Common myeloid progenitor, CD34-positive (primary cell): Measurements from ENCODE around the gene SLAMF9.

Source experiments
- CTCF ChIA-PET: fragments of 350-600 bp; sonication (Branson Sonifier 250); formaldehyde crosslinking; loops from one replicate; lab custom pipeline; 2021; ENCODE audit warnings: antibody characterized with exemption; lab: Charles Lee
- POLR2A ChIA-PET: fragments of 350-600 bp; sonication (Branson Sonifier 250); formaldehyde crosslinking; loops from one replicate; lab custom pipeline; 2021; ENCODE audit warnings: antibody characterized with exemption; lab: Charles Lee
- DNase-seq, 3 donors: peaks; one replicate each; pipeline versions ENCODE4 v3.0.0 to v3.0.0-alpha.2; 2013
- H3K27ac ChIP-seq, 2 experiments: 1 replicate in 1 of 2; 2 replicates in 1 of 2; pipeline ENCODE4 v1.7.0; 2013; ENCODE audit warnings: inconsistent platforms in 2 of 2, low read length in 2 of 2, mild to moderate bottlenecking in 2 of 2, low read depth in 1 of 2, moderate library complexity in 1 of 2; ENCODE audit not compliant: severe bottlenecking in 2 of 2, insufficient read depth in 1 of 2, poor library complexity in 1 of 2
- H3K27me3 ChIP-seq, 5 experiments: replicated peaks in 2 of 5; 1 replicate in 3 of 5; 2 replicates in 2 of 5; pipeline versions ENCODE4 v1.6.1 to v1.7.0; 2013; ENCODE audit warnings: low read length in 4 of 5, mild to moderate bottlenecking in 2 of 5, moderate library complexity in 2 of 5, inconsistent platforms in 1 of 5; ENCODE audit not compliant: insufficient read depth in 5 of 5, control insufficient read depth in 4 of 5
- H3K36me3 ChIP-seq, 4 experiments: 1 replicate in 2 of 4; 2 replicates in 2 of 4; pipeline versions ENCODE4 v1.6.1 to v1.7.0; 2013; ENCODE audit warnings: low read length in 3 of 4, control low read depth in 1 of 4, mild to moderate bottlenecking in 1 of 4; ENCODE audit not compliant: control insufficient read depth in 4 of 4, insufficient read depth in 4 of 4
- H3K4me1 ChIP-seq, 4 experiments: 1 replicate in 3 of 4; 2 replicates in 1 of 4; pipeline versions ENCODE4 v1.6.1 to v1.7.1; 2013; ENCODE audit warnings: low read length in 3 of 4, mild to moderate bottlenecking in 3 of 4, control low read depth in 1 of 4, inconsistent platforms in 1 of 4, moderate library complexity in 1 of 4; ENCODE audit not compliant: control insufficient read depth in 4 of 4, insufficient read depth in 4 of 4; ENCODE audit errors: control extremely low read depth in 1 of 4
- H3K4me3 ChIP-seq, 7 experiments: 1 replicate in 4 of 7; 2 replicates in 3 of 7; pipeline versions ENCODE4 v1.5.1 to v1.7.0; 2013; ENCODE audit warnings: mild to moderate bottlenecking in 7 of 7, low read length in 6 of 7, moderate library complexity in 6 of 7, inconsistent platforms in 2 of 7, low read depth in 2 of 7, control low read depth in 1 of 7; ENCODE audit not compliant: insufficient read depth in 4 of 7, control insufficient read depth in 1 of 7; ENCODE audit errors: extremely low read depth in 1 of 7
- H3K9me3 ChIP-seq, 5 experiments: 1 replicate in 4 of 5; 2 replicates in 1 of 5; pipeline versions ENCODE4 v1.6.1 to v1.7.1; 2013; ENCODE audit warnings: low read length in 4 of 5, mild to moderate bottlenecking in 2 of 5, inconsistent platforms in 1 of 5, low read depth in 1 of 5, moderate library complexity in 1 of 5; ENCODE audit not compliant: control insufficient read depth in 4 of 5, insufficient read depth in 2 of 5; ENCODE audit errors: control extremely low read depth in 1 of 5
- WGBS: methylation state at CpG from one replicate; pipeline ENCODE4 v1.1.5; 2013; ENCODE audit not compliant: insufficient coverage; 5-methylcytosine and 5-hydroxymethylcytosine counted together

SLAMF9 gene

DNA sequence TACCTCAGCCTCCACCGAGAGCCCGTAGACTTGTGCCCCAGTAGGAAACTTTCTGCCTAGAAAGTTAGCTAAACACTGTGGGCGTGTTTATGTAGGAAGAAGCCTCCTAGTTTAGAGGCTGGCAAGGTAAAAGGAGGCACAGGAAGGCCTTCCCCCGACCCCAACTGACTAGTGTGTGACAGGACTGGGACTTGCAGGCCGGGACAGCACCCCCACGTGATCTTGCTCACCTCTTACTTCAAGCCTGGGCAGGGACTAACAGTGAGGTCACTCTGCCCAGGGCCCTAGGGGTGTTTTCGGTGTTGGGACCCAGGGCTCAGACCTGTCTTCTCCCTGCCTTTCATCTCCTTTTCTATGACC lies 28.3 kb downstream of the SLAMF9 start:
- Histone ChIP-seq H3K36me3 (peaks cover 0 to 5% (median 3%) of the 10 kb centered on the region in 4 experiments), H3K9me3 (no peaks in the 10 kb centered on the region), H3K4me3 (peak overlapping the region; percentile 85 to 100 (median 94)), H3K27ac (peak overlapping the region; percentile 100), H3K4me1 (peaks cover 4 to 47% (median 44%) of the 10 kb centered on the region in 4 experiments), H3K27me3 (no peaks in the 10 kb centered on the region)
- ChIA-PET CTCF (interaction anchor here (1.0 to 13.6 kb wide), 6 partner anchors 10 to 123 kb away, joined by 3 to 250 read pairs (median 6); partner anchors contain the start of genes FCRL6 and IGSF9), POLR2A (interaction anchor here (0.7 to 5.2 kb wide), 8 partner anchors 10 to 97 kb away, joined by 4 to 54 read pairs (median 10); partner anchors contain the start of gene CFAP45)
- 13% methylated on average over 7 of the region's 7 CpGs for WGBS
- no peak for DNase-seq

DNA sequence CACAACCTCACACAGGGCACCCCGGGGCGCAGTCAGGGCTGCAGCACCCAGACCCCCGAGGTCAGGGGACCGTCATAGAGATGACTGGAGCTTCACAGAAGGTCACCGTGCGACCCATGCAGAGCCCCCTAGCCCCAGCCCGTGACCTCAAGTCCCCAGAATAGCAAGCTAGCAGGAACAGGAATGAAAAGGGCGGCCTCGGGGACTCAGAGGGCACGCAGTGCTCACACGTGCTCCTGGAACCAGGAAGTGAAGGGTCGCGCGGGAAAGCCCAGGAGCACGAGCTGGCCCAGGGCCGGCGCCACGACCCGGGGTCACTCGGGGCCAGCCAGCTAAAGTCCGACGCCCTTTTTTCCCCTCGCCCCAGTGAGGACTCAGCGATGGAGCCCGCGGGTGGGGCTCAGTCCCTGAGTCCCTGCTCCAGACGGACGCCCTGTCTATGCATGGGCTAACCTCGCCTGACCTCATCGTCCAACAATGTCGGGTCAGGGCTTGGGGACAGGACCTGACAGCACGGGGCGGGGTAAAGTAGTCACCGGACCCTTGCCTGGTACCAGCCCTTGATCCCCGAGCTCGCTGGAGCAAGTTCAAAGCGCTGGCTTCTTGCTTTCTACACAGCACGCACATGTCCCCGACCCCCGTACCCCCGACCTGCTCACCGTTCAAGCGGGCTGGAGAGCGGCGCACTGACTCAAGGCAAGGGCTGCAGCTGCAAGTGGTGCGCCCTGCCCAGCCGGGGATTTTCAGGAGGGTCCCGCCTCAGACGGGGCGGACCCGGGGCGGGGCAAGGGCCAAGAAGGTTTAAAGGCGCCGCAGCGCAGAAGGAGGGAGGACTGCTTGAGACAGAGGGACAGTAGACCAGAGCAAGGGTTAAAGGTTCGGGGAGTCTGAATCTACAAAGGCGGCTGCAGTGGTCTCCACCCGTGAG lies 29.0 kb downstream of the SLAMF9 start, which contains the start of gene TAGLN2:
Gene TAGLN2 (minus strand): TSS at position 717 of the 928 bp plus-strand sequence. CDS start 4,998 bp downstream, outside the sequence.
- Histone ChIP-seq H3K4me3 (peak within 1 kb of the TSS; percentile 85 to 100 (median 94)), H3K27ac (peak within 1 kb of the TSS; percentile 100), H3K36me3 (peaks cover 2 to 12% (median 9%) of the 10 kb centered on the region in 4 experiments), H3K4me1 (peaks cover 7 to 54% (median 50%) of the 10 kb centered on the region in 4 experiments), H3K27me3 (no peaks in the 10 kb centered on the region), H3K9me3 (no peaks in the 10 kb centered on the region)
- ChIA-PET CTCF (interaction anchor here (0.9 to 13.6 kb wide), 8 partner anchors 9 to 122 kb away, joined by 3 to 250 read pairs (median 4); partner anchors contain the start of genes FCRL6 and IGSF9), POLR2A (interaction anchor here (0.7 to 5.2 kb wide), 9 partner anchors 11 to 98 kb away, joined by 3 to 54 read pairs (median 8); partner anchors contain the start of gene CFAP45)
- WGBS: under 1% methylated on average over 53 of the region's 58 CpGs
- DNase-seq: peak; percentile 85 to 93 (median 91)

DNA sequence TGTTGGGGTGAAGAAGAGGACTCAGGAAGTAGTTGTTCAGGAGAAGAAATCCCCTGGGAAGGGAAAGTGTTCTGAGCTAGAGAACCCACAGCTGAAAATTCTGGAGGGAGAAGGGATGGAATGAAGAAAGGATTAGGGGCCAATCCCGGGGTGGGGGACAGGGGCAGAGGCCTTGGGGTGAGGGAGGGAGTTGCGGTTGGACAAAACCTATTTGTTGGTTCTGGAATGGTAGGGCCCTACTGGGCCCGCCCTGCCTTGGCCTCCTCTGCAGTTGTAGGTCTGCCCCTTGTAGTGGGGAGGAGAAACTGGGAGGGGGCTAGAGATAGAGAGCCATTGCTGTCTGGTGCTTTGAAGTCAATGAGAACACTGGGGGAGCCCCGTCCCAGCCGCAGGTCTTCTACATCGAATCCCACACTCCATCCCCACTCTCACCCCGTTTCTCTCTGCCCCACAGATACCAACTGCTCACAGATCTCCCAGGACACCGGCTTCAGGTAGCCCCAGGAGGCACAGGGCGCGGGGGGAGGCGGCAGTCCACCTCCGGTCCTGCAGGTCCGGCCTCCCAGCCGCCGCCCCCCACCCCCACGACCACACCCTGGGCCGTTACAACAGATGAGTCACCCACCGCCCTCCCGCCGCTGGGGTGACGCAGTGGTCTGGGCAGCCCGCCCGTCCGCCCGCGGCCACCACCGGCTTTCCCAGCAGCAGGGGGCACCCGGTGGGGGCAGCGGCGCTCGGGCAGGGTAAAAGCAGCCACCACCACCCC lies 29.8 kb downstream of the SLAMF9 start:
- H3K27me3 ChIP-seq: no peaks in the 10 kb centered on the region
- H3K36me3 ChIP-seq: peaks cover 7 to 20% (median 18%) of the 10 kb centered on the region in 4 experiments
- ChIA-PET POLR2A (interaction anchor here (0.8 to 5.2 kb wide), 12 partner anchors 10 to 70 kb away, joined by 3 to 54 read pairs (median 10); partner anchors contain the start of gene CFAP45), CTCF (interaction anchor here (0.9 to 13.6 kb wide), 9 partner anchors 9 to 127 kb away, joined by 3 to 250 read pairs (median 4); partner anchors contain the start of gene IGSF9)
- peak overlapping the region; percentile 85 to 100 (median 94) for H3K4me3 ChIP-seq
- H3K9me3 ChIP-seq: no peaks in the 10 kb centered on the region
- H3K27ac ChIP-seq: peak overlapping the region; percentile 100
- H3K4me1 ChIP-seq: peaks cover 7 to 62% (median 59%) of the 10 kb centered on the region in 4 experiments
- DNase-seq: peak; percentile 77 to 86 (median 83)
- 0% methylated on average over 9 of the region's 31 CpGs for WGBS

- Histone ChIP-seq H3K27ac (peak overlapping the region; percentile 100), H3K4me3 (peak overlapping the region; percentile 85 to 100 (median 94)), H3K27me3 (no peaks in the 10 kb centered on the region), H3K9me3 (no peaks in the 10 kb centered on the region), H3K4me1 (peaks cover 9 to 70% (median 67%) of the 10 kb centered on the region in 4 experiments), H3K36me3 (peaks cover 7 to 28% (median 25%) of the 10 kb centered on the region in 4 experiments)
- POLR2A ChIA-PET: interaction anchor here (0.5 to 5.2 kb wide), 13 partner anchors 8 to 130 kb away, joined by 3 to 54 read pairs (median 3); partner anchors contain the start of gene CFAP45
- DNase-seq: peak; percentile 95 to 99 (median 99)
- CTCF ChIA-PET: interaction anchor here (0.9 to 13.6 kb wide), 9 partner anchors 8 to 126 kb away, joined by 3 to 250 read pairs (median 4); partner anchors contain the start of gene IGSF9
- WGBS: under 1% methylated on average over 20 of the region's 20 CpGs
Measured at GRCh38 chr1:159923203-159924024, 30.6 kb downstream of the SLAMF9 start.

DNA sequence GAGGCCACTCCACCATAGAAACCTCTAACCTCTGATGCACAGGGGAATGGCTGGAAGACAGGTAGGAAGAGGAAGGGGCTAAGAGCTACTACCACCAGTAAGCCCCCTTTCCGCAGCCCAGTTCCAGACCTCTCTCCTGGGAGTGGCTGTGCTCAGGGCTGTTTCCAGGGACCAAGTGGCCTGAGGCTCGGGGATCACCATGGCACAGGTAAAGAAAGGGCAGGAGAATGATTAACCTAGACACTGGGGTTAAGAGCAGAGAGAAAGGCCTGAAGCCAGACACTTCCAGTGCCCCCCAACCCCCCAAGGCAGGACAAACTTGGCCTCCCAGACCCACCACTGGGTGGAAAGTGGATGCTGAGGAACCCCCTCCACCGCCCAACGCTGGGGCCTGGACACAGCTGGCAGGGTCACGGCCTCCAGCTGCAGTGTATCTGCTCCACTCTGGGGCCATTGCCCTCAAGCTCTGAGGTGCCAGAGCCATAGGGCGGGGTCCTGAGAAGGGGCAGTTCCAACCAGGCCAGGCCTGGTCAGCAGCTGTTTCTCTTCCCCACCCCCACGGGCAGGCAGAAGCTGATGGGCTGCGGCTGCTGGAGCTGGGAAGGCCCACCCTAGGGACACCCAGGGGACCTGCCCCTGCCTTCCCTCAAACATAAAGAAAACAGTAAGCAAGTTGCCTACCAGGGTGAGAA lies 31.4 kb downstream of the SLAMF9 start:
- H3K36me3 ChIP-seq: peaks cover 10 to 34% (median 29%) of the 10 kb centered on the region in 4 experiments
- peak overlapping the region; percentile 100 for H3K27ac ChIP-seq
- CTCF ChIA-PET: interaction anchor here (0.7 to 13.6 kb wide), 6 partner anchors 13 to 126 kb away, joined by 3 to 250 read pairs (median 6); no protein-coding TSS in a partner anchor
- no peaks in the 10 kb centered on the region for H3K9me3 ChIP-seq
- no peaks in the 10 kb centered on the region for H3K27me3 ChIP-seq
- 45% methylated on average over 5 of the region's 8 CpGs for WGBS
- H3K4me1 ChIP-seq: peaks cover 12 to 78% (median 74%) of the 10 kb centered on the region in 4 experiments
- POLR2A ChIA-PET: interaction anchor here (0.7 to 5.2 kb wide), 9 partner anchors 9 to 129 kb away, joined by 3 to 54 read pairs (median 13); partner anchors contain the start of gene CFAP45
- H3K4me3 ChIP-seq: peak overlapping the region; percentile 70 to 100 (median 94)
- DNase-seq: peak in 1 of 3 donors; percentile 30
